Effector memory CD4-positive, alpha-beta T cell (primary cell): ENCODE data around the gene TCF20.
A peak's percentile ranks its signal among the peaks of the same experiment; 100 is the strongest.

Experiments used
- DNase-seq, 3 donors: peaks; one replicate each; pipeline ENCODE4 v3.0.0-alpha.2; 2020
- H3K27ac ChIP-seq: 2 replicates; pipeline ENCODE4 v1.7.0; 2013; ENCODE audit warnings: mild to moderate bottlenecking, low read length, moderate library complexity; ENCODE audit not compliant: insufficient read depth, poor library complexity, severe bottlenecking
- H3K27me3 ChIP-seq: replicated peaks from 2 replicates; pipeline ENCODE4 v1.7.0; 2013; ENCODE audit warnings: mild to moderate bottlenecking, low read length; ENCODE audit not compliant: insufficient read depth, control insufficient read depth, poor library complexity, severe bottlenecking
- H3K36me3 ChIP-seq: 2 replicates; pipeline ENCODE4 v1.7.0; 2013; ENCODE audit warnings: mild to moderate bottlenecking, low read length, moderate library complexity; ENCODE audit not compliant: control insufficient read depth, insufficient read depth
- H3K4me1 ChIP-seq: 2 replicates; pipeline ENCODE4 v1.7.0; 2013; ENCODE audit warnings: low read length, mild to moderate bottlenecking; ENCODE audit not compliant: control insufficient read depth, insufficient read depth, poor library complexity, severe bottlenecking
- H3K4me3 ChIP-seq: 2 replicates; pipeline ENCODE4 v1.7.0; 2013; ENCODE audit warnings: low read length, low read depth, mild to moderate bottlenecking; ENCODE audit not compliant: insufficient read depth, poor library complexity, severe bottlenecking
- H3K9me3 ChIP-seq: 2 replicates; pipeline ENCODE4 v1.7.0; 2013; ENCODE audit warnings: mild to moderate bottlenecking, low read length, moderate library complexity; ENCODE audit not compliant: control insufficient read depth

Gene TCF20

DNA sequence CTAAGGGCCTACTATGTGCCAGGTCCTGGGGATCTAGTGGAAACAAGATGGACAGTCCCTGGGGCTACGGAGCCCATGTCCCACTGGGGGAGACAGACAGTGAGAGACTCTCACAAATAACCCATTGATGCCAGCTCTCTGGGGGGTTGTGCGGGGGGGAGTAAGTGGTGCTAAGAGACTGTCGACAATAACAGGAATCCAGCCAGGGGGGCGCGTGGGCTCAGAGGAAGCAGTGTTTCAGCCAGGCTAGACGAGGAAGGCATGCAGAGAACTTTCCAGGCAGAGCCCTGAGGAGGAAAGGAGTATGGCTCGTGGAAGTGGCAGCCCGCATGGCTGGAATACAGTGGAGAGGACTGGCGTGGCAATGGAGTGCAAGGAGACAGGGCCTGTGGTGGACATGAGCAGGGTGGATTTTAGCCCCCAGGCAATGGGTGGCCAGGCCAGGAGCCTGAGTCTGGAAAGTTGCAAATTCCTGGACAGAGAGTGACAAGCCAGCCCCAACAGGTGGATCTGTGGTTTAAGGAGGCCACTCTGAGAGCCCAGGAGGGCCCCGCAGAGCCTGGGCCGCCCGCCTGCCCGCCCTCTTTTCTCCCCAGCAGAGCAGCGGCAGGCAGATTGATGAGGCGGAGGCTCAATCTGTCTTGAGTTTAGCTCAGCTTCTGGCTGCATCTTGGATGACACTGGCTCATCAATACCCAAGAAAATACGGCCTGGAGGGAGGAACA is 40.0 kb upstream of the TCF20 start:
- no peak overlapping the region for H3K4me3 ChIP-seq
- H3K36me3 ChIP-seq = no peaks in the 10 kb centered on the region
- no peak for DNase-seq
- H3K27ac ChIP-seq = no peak overlapping the region
- peaks cover 29% of the 10 kb centered on the region for H3K4me1 ChIP-seq
- no peaks in the 10 kb centered on the region for H3K9me3 ChIP-seq
- no peaks in the 10 kb centered on the region for H3K27me3 ChIP-seq

DNA sequence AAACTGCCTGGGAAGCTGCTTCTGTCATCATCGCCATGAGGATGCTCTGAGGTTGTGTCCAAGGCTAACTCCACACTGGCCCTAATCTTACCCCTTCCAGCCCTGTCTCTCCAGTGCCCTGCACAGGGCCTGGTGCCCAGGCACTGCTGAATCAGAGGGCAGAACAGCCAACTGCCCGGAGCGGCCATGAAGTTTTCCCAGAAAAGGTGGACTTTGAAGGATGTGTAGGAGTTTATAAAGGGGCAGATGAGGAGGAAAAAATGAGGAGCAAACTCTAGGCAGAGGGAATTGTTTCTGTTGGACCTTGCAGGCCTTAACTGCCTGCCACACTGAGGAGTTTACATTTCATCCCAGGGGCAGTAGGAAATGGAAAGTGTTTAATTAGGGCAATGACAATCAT is 39.4 kb upstream of the TCF20 start:
- H3K9me3 ChIP-seq = no peaks in the 10 kb centered on the region
- H3K4me1 ChIP-seq = peaks cover 31% of the 10 kb centered on the region
- DNase-seq = no peak
- no peaks in the 10 kb centered on the region for H3K27me3 ChIP-seq
- no peak overlapping the region for H3K27ac ChIP-seq
- no peak overlapping the region for H3K4me3 ChIP-seq
- no peaks in the 10 kb centered on the region for H3K36me3 ChIP-seq

DNA sequence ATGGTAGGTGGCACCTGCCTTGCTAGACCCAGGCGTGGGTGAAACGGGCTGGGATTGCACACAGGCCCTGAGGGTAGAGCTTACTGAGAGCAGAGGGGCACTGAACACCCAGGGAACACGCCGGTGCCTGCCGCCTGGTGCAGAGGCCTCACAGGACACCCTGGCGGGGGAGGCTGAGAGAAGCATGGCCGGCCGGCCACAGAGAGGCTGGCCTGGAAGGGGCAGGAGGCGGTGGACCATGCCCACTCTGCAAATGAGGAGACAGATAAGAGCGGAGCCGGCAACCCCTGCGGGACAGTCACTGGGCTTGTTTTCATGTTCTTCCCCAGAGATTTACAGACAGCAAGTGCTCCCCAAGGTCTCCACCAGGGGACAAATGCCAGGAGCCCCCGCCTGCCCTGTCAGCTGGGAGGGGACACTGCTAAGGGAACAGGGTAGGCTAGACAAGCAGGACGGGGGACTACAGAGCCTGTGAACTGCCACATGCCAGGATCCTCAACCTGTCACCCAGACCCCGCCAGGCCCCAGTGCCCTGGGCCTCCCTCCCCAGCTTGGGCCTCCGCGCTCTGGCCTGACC is 38.5 kb upstream of the TCF20 start:
- Histone ChIP-seq H3K4me3 (no peak overlapping the region), H3K36me3 (no peaks in the 10 kb centered on the region), H3K27me3 (no peaks in the 10 kb centered on the region), H3K4me1 (peaks cover 33% of the 10 kb centered on the region), H3K9me3 (no peaks in the 10 kb centered on the region), H3K27ac (no peak overlapping the region)
- no peak for DNase-seq

DNA sequence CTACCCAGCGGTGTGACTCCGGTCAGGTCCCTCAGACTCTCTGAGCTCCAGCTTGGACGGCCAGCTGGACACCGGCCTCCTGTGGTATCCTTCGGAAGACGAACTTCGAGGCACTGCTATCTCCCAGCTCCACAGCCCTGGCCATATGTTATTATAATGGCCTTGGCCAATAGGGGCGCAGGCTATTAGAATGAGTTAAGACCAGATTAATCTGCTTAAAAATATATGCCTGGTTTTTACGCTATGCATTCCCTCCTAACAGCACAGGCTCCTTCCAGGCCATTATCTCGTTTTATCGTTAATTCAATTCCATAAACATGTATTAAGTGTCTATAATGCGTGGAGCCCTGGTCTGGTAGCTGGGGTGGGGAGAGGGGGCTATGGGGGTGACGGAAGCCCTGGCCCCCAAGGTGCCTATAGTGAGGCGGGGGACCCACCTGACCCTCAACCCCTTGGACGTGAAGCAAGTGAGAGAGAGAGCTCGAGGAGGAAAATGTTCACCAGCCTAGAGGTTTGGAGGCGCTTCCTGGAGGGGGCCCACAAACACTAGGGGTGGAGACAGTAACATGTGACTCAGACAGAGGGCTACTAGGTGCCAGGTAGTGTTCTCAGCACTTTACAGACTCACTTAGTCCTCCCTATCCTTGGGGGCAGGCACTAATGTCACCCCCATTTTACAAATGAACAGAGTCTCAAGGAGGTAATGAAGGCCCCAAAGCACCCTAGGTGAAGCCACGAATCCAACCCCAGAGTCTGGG is 37.5 kb upstream of the TCF20 start:
- no peaks in the 10 kb centered on the region for H3K36me3 ChIP-seq
- no peaks in the 10 kb centered on the region for H3K27me3 ChIP-seq
- no peak overlapping the region for H3K4me3 ChIP-seq
- H3K27ac ChIP-seq = no peak overlapping the region
- peaks cover 29% of the 10 kb centered on the region for H3K4me1 ChIP-seq
- no peaks in the 10 kb centered on the region for H3K9me3 ChIP-seq
- no peak for DNase-seq

DNA sequence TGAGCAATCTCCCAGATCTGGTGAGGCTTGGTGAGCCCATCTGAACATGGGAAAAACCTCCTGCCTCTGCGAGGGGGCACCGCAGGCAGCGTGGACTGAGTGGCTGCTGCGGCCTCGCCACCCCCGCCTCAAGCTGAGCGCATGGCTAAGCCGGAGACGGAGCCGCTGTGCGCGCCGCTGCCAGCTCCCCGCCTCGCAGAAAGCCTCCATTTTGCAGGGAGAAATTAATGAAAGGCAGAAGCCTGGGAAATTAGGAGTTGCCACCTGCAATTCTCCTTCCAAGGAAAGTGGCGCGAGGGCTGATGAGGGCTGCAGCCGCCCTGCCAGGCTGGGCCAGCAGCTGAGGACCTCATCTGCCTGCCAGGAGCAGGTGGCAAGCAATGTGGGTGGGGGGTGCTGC is 35.6 kb upstream of the TCF20 start:
- Histone ChIP-seq H3K4me3 (no peak overlapping the region), H3K4me1 (peaks cover 39% of the 10 kb centered on the region), H3K27me3 (no peaks in the 10 kb centered on the region), H3K9me3 (no peaks in the 10 kb centered on the region), H3K36me3 (no peaks in the 10 kb centered on the region), H3K27ac (no peak overlapping the region)
- no peak for DNase-seq

DNA sequence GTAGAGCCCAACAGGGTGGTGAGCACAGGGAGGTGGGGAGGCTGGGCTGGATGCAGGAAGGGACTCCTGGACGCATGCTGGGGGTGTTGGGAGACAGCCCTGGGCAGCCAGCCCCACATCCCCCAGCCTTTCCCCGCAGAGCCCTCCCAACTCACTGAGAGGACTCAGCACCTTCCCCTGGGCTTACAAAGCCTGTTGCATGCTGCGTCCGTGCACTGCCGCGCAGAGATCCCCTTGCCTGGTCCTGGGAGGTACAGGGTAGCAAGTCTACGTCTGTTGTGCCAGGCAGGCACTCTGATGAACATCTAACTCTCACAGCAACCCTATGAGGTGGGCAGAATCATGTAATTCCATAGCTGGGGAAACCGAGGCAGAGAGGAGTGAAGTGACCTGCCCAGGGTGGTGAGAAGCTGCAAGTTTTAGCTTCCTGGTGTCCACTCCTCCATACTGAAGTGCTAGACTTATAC is 33.9 kb upstream of the TCF20 start:
- no peak overlapping the region for H3K4me3 ChIP-seq
- H3K36me3 ChIP-seq = no peaks in the 10 kb centered on the region
- DNase-seq = no peak
- no peaks in the 10 kb centered on the region for H3K9me3 ChIP-seq
- H3K4me1 ChIP-seq = peaks cover 56% of the 10 kb centered on the region
- H3K27me3 ChIP-seq = no peaks in the 10 kb centered on the region
- no peak overlapping the region for H3K27ac ChIP-seq

DNA sequence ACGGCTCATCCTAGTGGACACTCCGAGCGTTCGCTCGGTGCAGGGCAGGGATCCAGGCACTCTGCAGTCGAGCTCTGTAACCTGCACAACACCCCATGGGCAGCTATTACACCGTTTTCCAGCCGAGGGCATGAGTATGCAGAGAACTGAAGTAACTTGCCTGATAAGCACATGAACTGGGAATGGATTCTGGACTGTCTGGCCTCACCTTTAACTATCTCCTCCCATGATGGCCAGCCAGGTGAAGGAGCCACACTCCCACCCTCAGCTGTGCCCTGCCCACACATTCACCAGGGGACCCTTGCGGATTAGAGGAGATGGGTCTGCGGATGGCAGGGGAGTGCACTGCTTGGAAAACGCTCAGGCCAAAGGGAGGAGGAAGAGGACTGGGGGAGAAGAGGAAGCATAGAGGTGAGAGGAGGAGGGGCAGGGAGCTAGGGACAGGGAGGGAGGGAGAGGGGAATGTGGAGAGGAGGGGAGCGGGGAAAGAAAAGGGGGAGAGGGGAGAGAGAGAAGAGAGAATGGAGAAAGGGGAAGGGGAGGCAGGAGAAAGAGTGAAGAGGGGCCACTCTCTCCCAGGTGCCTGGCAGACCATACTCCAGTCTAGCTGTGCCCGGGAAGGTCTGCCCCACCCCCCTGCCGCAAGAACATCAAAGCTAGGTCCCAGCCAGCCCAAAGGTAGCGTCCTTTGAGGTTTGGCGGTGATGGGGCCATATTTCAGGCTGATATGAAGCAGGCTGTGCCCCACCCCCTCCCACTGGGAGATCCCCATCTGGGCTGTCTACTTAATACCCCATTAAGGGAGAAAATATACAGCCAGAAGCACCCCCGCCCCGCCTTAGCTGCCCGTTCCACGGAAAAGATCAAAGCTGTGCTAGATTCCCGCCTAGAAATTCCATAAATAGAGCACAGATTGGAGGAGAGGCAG is 33.2 kb upstream of the TCF20 start:
- no peak overlapping the region for H3K27ac ChIP-seq
- H3K36me3 ChIP-seq = no peaks in the 10 kb centered on the region
- no peaks in the 10 kb centered on the region for H3K9me3 ChIP-seq
- H3K4me1 ChIP-seq = peaks cover 60% of the 10 kb centered on the region
- H3K27me3 ChIP-seq = no peaks in the 10 kb centered on the region
- H3K4me3 ChIP-seq = no peak overlapping the region
- no peak for DNase-seq

DNA sequence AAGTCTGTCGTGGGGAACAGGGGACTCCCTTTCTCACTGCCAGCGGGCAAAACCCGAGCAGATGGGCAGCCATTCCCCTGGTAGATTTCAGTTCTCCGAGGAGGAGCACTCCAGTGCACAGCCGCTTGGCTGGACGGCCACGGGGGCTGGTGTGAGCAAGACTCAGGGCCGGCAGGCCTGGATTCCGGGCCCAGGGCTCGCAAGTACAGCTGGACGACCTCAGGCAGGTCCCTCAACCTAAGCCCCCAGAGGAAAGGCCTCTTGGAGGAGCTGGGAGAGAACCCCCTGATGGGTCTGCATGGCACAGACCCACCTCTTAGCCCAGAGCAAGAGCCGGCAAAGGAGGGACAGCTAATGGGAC is 31.3 kb upstream of the TCF20 start:
- Histone ChIP-seq H3K9me3 (no peaks in the 10 kb centered on the region), H3K27ac (no peak overlapping the region), H3K4me3 (no peak overlapping the region), H3K27me3 (no peaks in the 10 kb centered on the region), H3K36me3 (no peaks in the 10 kb centered on the region), H3K4me1 (peaks cover 67% of the 10 kb centered on the region)
- no peak for DNase-seq

DNA sequence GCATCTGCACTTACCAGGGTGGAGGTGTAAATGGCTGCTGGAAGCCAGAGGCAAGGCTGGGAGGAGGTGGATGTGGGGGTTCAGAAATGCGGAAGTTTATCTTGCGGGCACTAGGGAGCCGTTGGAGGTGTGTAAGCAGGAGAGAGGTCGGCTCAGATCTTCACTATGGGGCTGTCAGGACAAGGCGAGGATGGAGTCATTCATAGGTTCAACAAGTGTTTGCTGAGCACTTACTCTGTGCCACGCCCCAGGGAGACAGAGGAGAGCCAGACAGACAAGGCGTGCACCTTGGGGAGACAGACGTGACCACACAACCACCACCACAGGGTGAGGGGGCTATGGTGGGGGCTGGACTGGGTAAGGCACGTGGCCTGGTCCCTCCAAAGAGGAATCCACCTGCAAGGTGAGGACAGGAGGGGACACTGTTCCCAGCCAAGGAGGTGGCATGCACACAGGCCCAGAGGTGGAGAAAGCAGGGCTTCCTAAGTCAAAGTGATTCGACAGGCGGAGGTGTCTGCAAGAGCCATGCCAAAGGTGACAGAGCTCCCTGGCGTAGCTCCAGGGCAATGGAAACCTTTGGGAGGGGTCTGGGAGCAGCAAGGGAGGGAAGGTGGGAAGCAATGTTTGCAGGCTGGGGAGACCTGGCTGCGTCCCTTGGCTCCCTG is 30.8 kb upstream of the TCF20 start:
- peaks cover 72% of the 10 kb centered on the region for H3K4me1 ChIP-seq

More for the DNA sequence above, 30.8 kb upstream of the TCF20 start:
- H3K27ac ChIP-seq = peak overlapping the region; percentile 68
- no peak for DNase-seq
- no peaks in the 10 kb centered on the region for H3K9me3 ChIP-seq
- H3K36me3 ChIP-seq = no peaks in the 10 kb centered on the region
- no peaks in the 10 kb centered on the region for H3K27me3 ChIP-seq
- H3K4me3 ChIP-seq = peak overlapping the region; percentile 15
